CD8-positive, alpha-beta memory T cell (primary cell): ENCODE data around the gene AAR2. TPM values are rescaled to one million over a fixed set of nuclear protein-coding genes. Genes with fewer than 3 reads are reported as not detected.

ENCODE experiments used
- CTCF ChIA-PET: fragments of 350-600 bp; sonication (Branson Sonifier 250); formaldehyde crosslinking; loops from one replicate; lab custom pipeline; 2021; ENCODE audit warnings: antibody characterized with exemption; lab: Charles Lee
- POLR2A ChIA-PET: fragments of 350-600 bp; sonication (Branson Sonifier 250); formaldehyde crosslinking; loops from one replicate; lab custom pipeline; 2021; ENCODE audit warnings: antibody characterized with exemption; lab: Charles Lee
- DNase-seq, 5 donors: peaks; one replicate each; pipeline versions ENCODE4 v3.0.0 to v3.0.0-alpha.2; 2020 to 2022; ENCODE audit warnings: mixed read lengths in 1 of 5
- H3K27ac ChIP-seq: one replicate; pipeline ENCODE4 v1.7.0; 2013; ENCODE audit warnings: low read depth, mild to moderate bottlenecking, low read length, moderate library complexity
- H3K27me3 ChIP-seq: 2 replicates; pipeline ENCODE4 v1.7.0; 2013; ENCODE audit warnings: low read length, mild to moderate bottlenecking; ENCODE audit not compliant: insufficient read depth, poor library complexity, severe bottlenecking
- H3K36me3 ChIP-seq: 2 replicates; pipeline ENCODE4 v1.7.0; 2013; ENCODE audit warnings: mild to moderate bottlenecking, low read length, moderate library complexity; ENCODE audit not compliant: insufficient read depth
- H3K4me1 ChIP-seq: 2 replicates; pipeline ENCODE4 v1.7.0; 2013; ENCODE audit warnings: mild to moderate bottlenecking, low read length, moderate library complexity; ENCODE audit not compliant: insufficient read depth
- H3K4me3 ChIP-seq: 2 replicates; pipeline ENCODE4 v1.7.0; 2013; ENCODE audit warnings: mild to moderate bottlenecking, low read length
- H3K9me3 ChIP-seq: 2 replicates; pipeline ENCODE4 v1.7.0; 2013; ENCODE audit warnings: mild to moderate bottlenecking, low read length
- H3K27ac Mint-ChIP-seq, 8 donors: one replicate each; pipeline ENCODE4 v1.8.0; 2020 to 2021; ENCODE audit warnings: mixed read lengths in 8 of 8, mild to moderate bottlenecking in 6 of 8, inconsistent platforms in 3 of 8, moderate library complexity in 3 of 8
- H3K27me3 Mint-ChIP-seq, 2 donors: one replicate each; pipeline ENCODE4 v1.8.0; 2020 to 2021; ENCODE audit warnings: mixed read lengths in 2 of 2, mild to moderate bottlenecking in 1 of 2, moderate library complexity in 1 of 2
- H3K36me3 Mint-ChIP-seq, 3 donors: one replicate each; pipeline ENCODE4 v1.8.0; 2020 to 2021; ENCODE audit warnings: mixed read lengths in 3 of 3, inconsistent platforms in 1 of 3, mild to moderate bottlenecking in 1 of 3
- H3K4me1 Mint-ChIP-seq, 3 donors: one replicate each; pipeline ENCODE4 v1.8.0; 2020 to 2021; ENCODE audit warnings: mixed read lengths in 3 of 3, inconsistent platforms in 1 of 3, mild to moderate bottlenecking in 1 of 3
- H3K4me3 Mint-ChIP-seq, 7 donors: one replicate each; pipeline ENCODE4 v1.8.0; 2020 to 2021; ENCODE audit warnings: mixed read lengths in 7 of 7, mild to moderate bottlenecking in 6 of 7, moderate library complexity in 4 of 7, inconsistent platforms in 2 of 7
- H3K9me3 Mint-ChIP-seq, 5 donors: one replicate each; pipeline ENCODE4 v1.8.0; 2020 to 2022; ENCODE audit warnings: mixed read lengths in 5 of 5, mild to moderate bottlenecking in 3 of 5, moderate library complexity in 2 of 5, inconsistent platforms in 1 of 5
- polyA plus RNA-seq: library from polyadenylated mRNA; unstranded; fragments of 300-500 nt; fragmentation: Illumina TruSeq; gene quantifications from one replicate; pipeline ENCODE4 v1.2.3, GENCODE V29; 2021
- total RNA-seq, 2 experiments: library from RNA; stranded (reverse); gene quantifications; one replicate each; pipeline ENCODE4 v1.2.3, GENCODE V29; 2021

Gene AAR2
- total and polyA plus RNA-seq, 3 experiments from 2014 or later = 32.1 to 38.2 (median 32.7) TPM

- H3K9me3 Mint-ChIP-seq = peaks cover 0 to 3% (median 0%) of the 10 kb centered on the region in 5 donors
- ChIA-PET CTCF (no interaction called here), POLR2A (no interaction called here)
- no peak for DNase-seq
- H3K27ac ChIP-seq = no peak overlapping the region
- H3K27me3 Mint-ChIP-seq = peaks cover 17 to 42% of the 10 kb centered on the region in 2 donors
- no peaks in the 10 kb centered on the region for H3K4me1 Mint-ChIP-seq
- H3K4me3 ChIP-seq = no peak overlapping the region
- H3K9me3 ChIP-seq = no peaks in the 10 kb centered on the region
- no peak overlapping the region for H3K27ac Mint-ChIP-seq
- no peaks in the 10 kb centered on the region for H3K4me1 ChIP-seq
- H3K36me3 ChIP-seq = no peaks in the 10 kb centered on the region
- peaks cover 4% of the 10 kb centered on the region for H3K27me3 ChIP-seq
- H3K36me3 Mint-ChIP-seq = no peaks in the 10 kb centered on the region
- no peak overlapping the region for H3K4me3 Mint-ChIP-seq
Measured at GRCh38 chr20:36279362-36279761, 43.1 kb downstream of the AAR2 start.

GRCh38 chr20:36279776-36280175 is 43.5 kb downstream of the AAR2 start:
- H3K27ac Mint-ChIP-seq = no peak overlapping the region
- CTCF ChIA-PET = no interaction called here

GRCh38 chr20:36281785-36282380 is 45.6 kb downstream of the AAR2 start:
- Mint-ChIP-seq H3K4me1 (no peaks in the 10 kb centered on the region), H3K36me3 (no peaks in the 10 kb centered on the region), H3K27ac (no peak overlapping the region), H3K27me3 (peaks cover 16 to 43% of the 10 kb centered on the region in 2 donors), H3K4me3 (no peak overlapping the region), H3K9me3 (peaks cover 0 to 3% (median 0%) of the 10 kb centered on the region in 5 donors)
- H3K27ac ChIP-seq = no peak overlapping the region
- peaks cover 7% of the 10 kb centered on the region for H3K27me3 ChIP-seq
- POLR2A ChIA-PET = no interaction called here
- H3K36me3 ChIP-seq = no peaks in the 10 kb centered on the region
- no peaks in the 10 kb centered on the region for H3K9me3 ChIP-seq
- H3K4me3 ChIP-seq = no peak overlapping the region
- no peaks in the 10 kb centered on the region for H3K4me1 ChIP-seq
- CTCF ChIA-PET = no interaction called here
- no peak for DNase-seq

More at GRCh38 chr20:36279776-36280175, 43.5 kb downstream of the AAR2 start:
- peaks cover 15 to 42% of the 10 kb centered on the region in 2 donors for H3K27me3 Mint-ChIP-seq
- POLR2A ChIA-PET = no interaction called here
- no peaks in the 10 kb centered on the region for H3K9me3 ChIP-seq
- no peaks in the 10 kb centered on the region for H3K36me3 Mint-ChIP-seq
- peaks cover 0 to 3% (median 0%) of the 10 kb centered on the region in 5 donors for H3K9me3 Mint-ChIP-seq
- no peaks in the 10 kb centered on the region for H3K4me1 Mint-ChIP-seq
- no peaks in the 10 kb centered on the region for H3K36me3 ChIP-seq
- H3K4me3 Mint-ChIP-seq = no peak overlapping the region
- H3K4me3 ChIP-seq = no peak overlapping the region
- H3K4me1 ChIP-seq = no peaks in the 10 kb centered on the region
- no peak for DNase-seq
- H3K27me3 ChIP-seq = peaks cover 4% of the 10 kb centered on the region
- H3K27ac ChIP-seq = no peak overlapping the region

- peaks cover 7% of the 10 kb centered on the region for H3K27me3 ChIP-seq
- no peak overlapping the region for H3K4me3 ChIP-seq
- H3K27ac ChIP-seq = no peak overlapping the region
- Mint-ChIP-seq H3K27me3 (peaks cover 16 to 46% of the 10 kb centered on the region in 2 donors), H3K36me3 (no peaks in the 10 kb centered on the region), H3K4me1 (no peaks in the 10 kb centered on the region), H3K4me3 (no peak overlapping the region), H3K27ac (no peak overlapping the region), H3K9me3 (peaks cover 0 to 4% (median 0%) of the 10 kb centered on the region in 5 donors)
- H3K9me3 ChIP-seq = no peaks in the 10 kb centered on the region
- DNase-seq = no peak
- no peaks in the 10 kb centered on the region for H3K36me3 ChIP-seq
- H3K4me1 ChIP-seq = no peaks in the 10 kb centered on the region
- ChIA-PET POLR2A (no interaction called here), CTCF (no interaction called here)
Measured at GRCh38 chr20:36284751-36285150, 48.5 kb downstream of the AAR2 start.

- H3K9me3 Mint-ChIP-seq = peaks cover 0 to 4% (median 0%) of the 10 kb centered on the region in 5 donors
- DNase-seq = no peak
- no peak overlapping the region for H3K27ac ChIP-seq
- ChIA-PET POLR2A (no interaction called here), CTCF (no interaction called here)
- no peaks in the 10 kb centered on the region for H3K36me3 Mint-ChIP-seq
- H3K4me3 Mint-ChIP-seq = no peak overlapping the region
- H3K27ac Mint-ChIP-seq = peak overlapping the region in 1 of 8 donors; percentile 48
- H3K4me1 ChIP-seq = no peaks in the 10 kb centered on the region
- H3K27me3 Mint-ChIP-seq = peaks cover 15 to 36% of the 10 kb centered on the region in 2 donors
- no peak overlapping the region for H3K4me3 ChIP-seq
- H3K9me3 ChIP-seq = no peaks in the 10 kb centered on the region
- H3K4me1 Mint-ChIP-seq = no peaks in the 10 kb centered on the region
- H3K27me3 ChIP-seq = peaks cover 7% of the 10 kb centered on the region
- no peaks in the 10 kb centered on the region for H3K36me3 ChIP-seq
Measured at GRCh38 chr20:36285746-36286447, 49.6 kb downstream of the AAR2 start.

- no peaks in the 10 kb centered on the region for H3K9me3 Mint-ChIP-seq
- Histone ChIP-seq H3K27me3 (no peaks in the 10 kb centered on the region), H3K4me1 (no peaks in the 10 kb centered on the region), H3K36me3 (no peaks in the 10 kb centered on the region), H3K4me3 (no peak overlapping the region), H3K9me3 (no peaks in the 10 kb centered on the region), H3K27ac (no peak overlapping the region)
- DNase-seq = no peak
- no peak overlapping the region for H3K4me3 Mint-ChIP-seq
- CTCF ChIA-PET = no interaction called here
- no peak overlapping the region for H3K27ac Mint-ChIP-seq
- no peaks in the 10 kb centered on the region for H3K36me3 Mint-ChIP-seq
- POLR2A ChIA-PET = no interaction called here
- H3K4me1 Mint-ChIP-seq = no peaks in the 10 kb centered on the region
- H3K27me3 Mint-ChIP-seq = peaks cover 41 to 72% of the 10 kb centered on the region in 2 donors
Measured at GRCh38 chr20:36297656-36298055, 61.4 kb downstream of the AAR2 start.

GRCh38 chr20:36298061-36298460 is 61.8 kb downstream of the AAR2 start:
- ChIA-PET POLR2A (no interaction called here), CTCF (no interaction called here)
- Mint-ChIP-seq H3K36me3 (no peaks in the 10 kb centered on the region), H3K4me1 (no peaks in the 10 kb centered on the region), H3K9me3 (no peaks in the 10 kb centered on the region), H3K27me3 (peaks cover 41 to 72% of the 10 kb centered on the region in 2 donors), H3K27ac (no peak overlapping the region), H3K4me3 (no peak overlapping the region)
- Histone ChIP-seq H3K9me3 (no peaks in the 10 kb centered on the region), H3K27me3 (no peaks in the 10 kb centered on the region), H3K4me1 (no peaks in the 10 kb centered on the region), H3K4me3 (no peak overlapping the region), H3K36me3 (no peaks in the 10 kb centered on the region), H3K27ac (no peak overlapping the region)
- no peak for DNase-seq

- Histone ChIP-seq H3K36me3 (no peaks in the 10 kb centered on the region), H3K9me3 (no peaks in the 10 kb centered on the region), H3K4me1 (no peaks in the 10 kb centered on the region), H3K4me3 (no peak overlapping the region), H3K27me3 (peaks cover 2% of the 10 kb centered on the region), H3K27ac (no peak overlapping the region)
- peak overlapping the region in 1 of 8 donors; percentile 7 for H3K27ac Mint-ChIP-seq
- peaks cover 40 to 80% of the 10 kb centered on the region in 2 donors for H3K27me3 Mint-ChIP-seq
- ChIA-PET POLR2A (no interaction called here), CTCF (no interaction called here)
- H3K4me1 Mint-ChIP-seq = no peaks in the 10 kb centered on the region
- H3K4me3 Mint-ChIP-seq = no peak overlapping the region
- DNase-seq = no peak
- H3K9me3 Mint-ChIP-seq = no peaks in the 10 kb centered on the region
- H3K36me3 Mint-ChIP-seq = no peaks in the 10 kb centered on the region
Measured at GRCh38 chr20:36298795-36299339, 62.6 kb downstream of the AAR2 start.
